Panc1 (cell line): ENCODE measurements around the gene RABL6. TPM values are rescaled to one million over a fixed set of nuclear protein-coding genes. Genes with fewer than 3 reads are reported as not detected.
"Not testable (repeated sequence)": the region's sequence is repeated elsewhere in the genome, so short reads cannot be mapped to it uniquely, and the experiment has no call there.

ENCODE experiments used
- ATAC-seq: fragments of 200-7000 bp; cut with Tn5 transposase; 2 replicates; pipeline ENCODE4 v1.9.1; 2020; ENCODE audit warnings: mild to moderate bottlenecking, moderate library complexity
- BruUV-seq: library from RNA; stranded (reverse); fragments of 400-500 nt; replicated peaks from 2 replicates; lab custom pipeline; 2021; lab: Mats Ljungman, UMichigan
- CTCF ChIA-PET: fragments of 300-600 bp; sonication (Branson Sonifier 250); formaldehyde crosslinking; loops from one replicate; lab custom pipeline; 2022; ENCODE audit warnings: antibody characterized with exemption; lab: Charles Lee
- POLR2A ChIA-PET: fragments of 300-600 bp; sonication (Branson Sonifier 250); formaldehyde crosslinking; loops from one replicate; lab custom pipeline; 2022; ENCODE audit warnings: antibody characterized with exemption; lab: Charles Lee
- DNase-seq: peaks from one replicate; pipeline ENCODE4 v3.0.0-alpha.2; 2010; ENCODE audit warnings: low read depth, low spot score
- H3K27ac ChIP-seq: 2 replicates; pipeline ENCODE4 v1.5.1; 2011; ENCODE audit warnings: mild to moderate bottlenecking, low read length, inconsistent platforms
- H3K27me3 ChIP-seq: fragments of 200-500 bp; sonication (Bioruptor generic); 2 replicates; pipeline ENCODE4 v1.6.0; 2014; ENCODE audit warnings: low read length, inconsistent platforms; ENCODE audit not compliant: control insufficient read depth, insufficient read depth
- H3K36me3 ChIP-seq: fragments of 200-500 bp; sonication (Bioruptor generic); 2 replicates; pipeline ENCODE4 v1.5.1; 2014; ENCODE audit warnings: inconsistent platforms, mild to moderate bottlenecking, low read length, moderate library complexity; ENCODE audit not compliant: control insufficient read depth, insufficient read depth
- H3K4me1 ChIP-seq: 2 replicates; pipeline ENCODE4 v1.5.1; 2011; ENCODE audit warnings: inconsistent platforms, mild to moderate bottlenecking, low read length, moderate library complexity; ENCODE audit not compliant: control insufficient read depth, insufficient read depth
- H3K4me3 ChIP-seq, 2 experiments: 2 replicates each; pipeline ENCODE4 v1.5.1; 2011 to 2012; ENCODE audit warnings: low read depth in 2 of 2, low read length in 2 of 2, mild to moderate bottlenecking in 2 of 2, inconsistent platforms in 1 of 2, moderate library complexity in 1 of 2
- H3K9me3 ChIP-seq: fragments of 200-500 bp; sonication (Bioruptor generic); 2 replicates; pipeline ENCODE4 v1.5.1; 2014; ENCODE audit warnings: low read depth, mild to moderate bottlenecking, inconsistent platforms, low read length, moderate library complexity; ENCODE audit not compliant: control insufficient read depth, insufficient read depth
- POLR2AphosphoS5 ChIP-seq: IDR thresholded peaks from 2 replicates; pipeline ENCODE4 v1.6.1; 2012; ENCODE audit warnings: mild to moderate bottlenecking, low read depth, low read length, moderate library complexity
- SIN3A ChIP-seq: IDR thresholded peaks from 2 replicates; pipeline ENCODE4 v1.6.1; 2012; ENCODE audit warnings: low read depth, mild to moderate bottlenecking, low read length, moderate library complexity, borderline replicate concordance; ENCODE audit not compliant: insufficient read depth
- TCF7L2 ChIP-seq: IDR thresholded peaks from 2 replicates; pipeline ENCODE4 v1.6.1; 2011; ENCODE audit warnings: mild to moderate bottlenecking, low read depth, low read length, inconsistent platforms
- in situ Hi-C: cut with HindIII; loops from 2 replicates; pipeline ENCODE4 v1.10.0; 2016; ENCODE audit warnings: low sequenced_read_pairs, low pct_unique_long_range_greater_than_20kb
- intact Hi-C: fragments of 100-400 bp; cut with micrococcal nuclease; formaldehyde crosslinking; loops from one replicate; pipeline ENCODE4 v1.10.0; 2022; ENCODE audit not compliant: unreplicated experiment
- total RNA-seq: library from RNA; stranded (reverse); gene quantifications from one replicate; pipeline ENCODE4 v1.2.1, GENCODE V29; 2021; ENCODE audit not compliant: unreplicated experiment
- TF ChIP-seq, protein P1 (sequence below): fragments of 450-650 bp; IDR thresholded peaks from 2 replicates; pipeline ENCODE4 v1.5.1; 2017; ENCODE audit warnings: mild to moderate bottlenecking
- TF ChIP-seq, protein P2 (sequence below), 2 experiments: IDR thresholded peaks; 2 replicates each; pipeline ENCODE4 v1.6.1; 2011 to 2012; ENCODE audit warnings: low read depth in 2 of 2, control low read depth in 1 of 2, low read length in 1 of 2, mild to moderate bottlenecking in 1 of 2, moderate library complexity in 1 of 2; ENCODE audit not compliant: insufficient read depth in 1 of 2

Gene RABL6
- total RNA-seq, 1 experiment from 2014 or later, result 106 TPM

DNA sequence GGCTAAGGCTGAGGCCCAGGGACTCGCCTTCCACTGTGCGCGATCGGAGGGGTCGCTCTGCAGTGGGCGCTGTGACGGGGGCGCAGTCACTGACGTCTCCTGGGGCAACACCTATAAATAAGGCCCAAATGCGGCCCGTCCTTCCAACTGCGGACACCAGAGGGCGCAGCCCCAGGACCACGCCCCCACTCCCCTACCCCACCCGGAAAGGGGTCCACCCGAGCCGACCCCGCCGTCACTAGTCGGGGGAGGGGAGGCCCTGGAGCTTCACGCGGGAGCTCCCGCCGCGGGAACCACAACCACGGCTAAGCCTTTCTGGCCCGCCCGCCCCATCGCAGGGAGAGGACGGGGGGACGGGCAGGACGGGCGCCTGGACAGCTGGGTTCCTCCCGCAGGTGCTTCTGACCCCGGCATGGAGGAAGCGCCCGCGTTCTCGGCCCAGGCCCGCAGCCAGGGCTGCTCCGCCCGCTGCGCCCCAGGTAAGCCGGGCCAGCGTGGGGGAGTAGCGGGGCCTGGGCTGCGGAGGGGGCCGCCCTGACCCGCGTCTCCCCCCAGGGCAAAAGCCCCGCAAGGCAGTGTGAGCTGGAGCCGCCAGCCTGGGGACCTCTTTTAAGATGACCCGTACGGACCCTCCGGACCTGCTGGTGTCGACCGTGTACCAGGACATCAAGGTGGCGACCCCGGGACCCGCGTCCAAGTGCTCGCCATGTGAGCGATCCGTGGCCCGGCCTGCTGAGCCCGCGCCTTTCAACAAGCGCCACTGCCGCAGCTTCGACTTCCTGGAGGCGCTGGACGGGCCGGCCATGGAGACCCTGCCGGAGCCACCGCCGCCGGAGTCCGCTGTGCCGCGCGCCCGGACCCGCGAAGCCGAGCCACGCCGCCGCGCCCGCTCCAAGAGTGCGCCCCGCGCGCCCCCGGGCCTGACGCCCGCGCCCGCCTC, 36.3 kb downstream of the RABL6 start:
- H3K9me3 ChIP-seq, H3K27me3 ChIP-seq, BruUV-seq, H3K36me3 ChIP-seq, H3K27ac ChIP-seq, DNase-seq, intact Hi-C loops, CTCF ChIA-PET, in situ Hi-C loops, H3K4me3 ChIP-seq, ATAC-seq, POLR2A ChIA-PET: not testable (repeated sequence)
- peaks cover 26% of the 10 kb centered on the region for H3K4me1 ChIP-seq
- TF ChIP-seq, protein P1, sequence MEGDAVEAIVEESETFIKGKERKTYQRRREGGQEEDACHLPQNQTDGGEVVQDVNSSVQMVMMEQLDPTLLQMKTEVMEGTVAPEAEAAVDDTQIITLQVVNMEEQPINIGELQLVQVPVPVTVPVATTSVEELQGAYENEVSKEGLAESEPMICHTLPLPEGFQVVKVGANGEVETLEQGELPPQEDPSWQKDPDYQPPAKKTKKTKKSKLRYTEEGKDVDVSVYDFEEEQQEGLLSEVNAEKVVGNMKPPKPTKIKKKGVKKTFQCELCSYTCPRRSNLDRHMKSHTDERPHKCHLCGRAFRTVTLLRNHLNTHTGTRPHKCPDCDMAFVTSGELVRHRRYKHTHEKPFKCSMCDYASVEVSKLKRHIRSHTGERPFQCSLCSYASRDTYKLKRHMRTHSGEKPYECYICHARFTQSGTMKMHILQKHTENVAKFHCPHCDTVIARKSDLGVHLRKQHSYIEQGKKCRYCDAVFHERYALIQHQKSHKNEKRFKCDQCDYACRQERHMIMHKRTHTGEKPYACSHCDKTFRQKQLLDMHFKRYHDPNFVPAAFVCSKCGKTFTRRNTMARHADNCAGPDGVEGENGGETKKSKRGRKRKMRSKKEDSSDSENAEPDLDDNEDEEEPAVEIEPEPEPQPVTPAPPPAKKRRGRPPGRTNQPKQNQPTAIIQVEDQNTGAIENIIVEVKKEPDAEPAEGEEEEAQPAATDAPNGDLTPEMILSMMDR, result peak; percentile 72

DNA sequence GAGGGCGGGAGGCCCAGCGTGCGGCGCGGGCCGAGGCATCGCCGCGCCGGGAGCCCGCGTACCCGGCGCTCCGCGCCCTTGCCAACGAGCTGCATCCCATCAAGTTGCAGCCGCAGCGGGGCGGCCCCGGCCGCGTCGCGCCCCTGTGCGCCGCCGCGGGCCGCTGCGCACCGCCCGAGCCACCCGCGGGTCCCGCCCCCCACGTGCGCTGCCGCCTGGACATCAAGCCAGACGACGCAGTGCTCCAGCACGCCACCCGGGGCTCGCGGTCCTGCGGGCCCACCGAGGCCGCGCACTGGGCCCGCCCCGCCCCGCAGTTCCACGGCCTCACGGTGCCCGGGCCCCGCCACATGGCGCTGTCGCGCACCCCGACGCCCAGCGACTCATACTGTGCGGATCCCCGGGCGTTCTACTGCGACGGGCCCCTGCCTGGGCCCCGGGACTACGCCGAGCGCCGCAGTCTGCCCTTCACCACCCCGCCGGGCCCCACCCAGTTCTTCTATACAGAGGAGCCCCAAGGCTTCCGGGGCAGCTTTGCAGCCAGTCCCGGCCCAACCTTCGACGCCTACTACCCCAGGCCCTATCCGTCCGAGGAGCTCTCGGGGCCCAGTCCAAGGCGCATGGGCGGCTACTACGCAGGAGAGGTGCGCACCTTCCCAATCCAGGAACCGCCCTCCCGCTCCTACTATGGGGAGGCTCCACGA, 37.2 kb downstream of the RABL6 start:
- peaks cover 17% of the 10 kb centered on the region for H3K4me1 ChIP-seq
- TF ChIP-seq, protein P1, result no peak
- TF ChIP-seq SIN3A (no peak), POLR2AphosphoS5 (no peak), TCF7L2 (no peak)
- TF ChIP-seq, protein P2, sequence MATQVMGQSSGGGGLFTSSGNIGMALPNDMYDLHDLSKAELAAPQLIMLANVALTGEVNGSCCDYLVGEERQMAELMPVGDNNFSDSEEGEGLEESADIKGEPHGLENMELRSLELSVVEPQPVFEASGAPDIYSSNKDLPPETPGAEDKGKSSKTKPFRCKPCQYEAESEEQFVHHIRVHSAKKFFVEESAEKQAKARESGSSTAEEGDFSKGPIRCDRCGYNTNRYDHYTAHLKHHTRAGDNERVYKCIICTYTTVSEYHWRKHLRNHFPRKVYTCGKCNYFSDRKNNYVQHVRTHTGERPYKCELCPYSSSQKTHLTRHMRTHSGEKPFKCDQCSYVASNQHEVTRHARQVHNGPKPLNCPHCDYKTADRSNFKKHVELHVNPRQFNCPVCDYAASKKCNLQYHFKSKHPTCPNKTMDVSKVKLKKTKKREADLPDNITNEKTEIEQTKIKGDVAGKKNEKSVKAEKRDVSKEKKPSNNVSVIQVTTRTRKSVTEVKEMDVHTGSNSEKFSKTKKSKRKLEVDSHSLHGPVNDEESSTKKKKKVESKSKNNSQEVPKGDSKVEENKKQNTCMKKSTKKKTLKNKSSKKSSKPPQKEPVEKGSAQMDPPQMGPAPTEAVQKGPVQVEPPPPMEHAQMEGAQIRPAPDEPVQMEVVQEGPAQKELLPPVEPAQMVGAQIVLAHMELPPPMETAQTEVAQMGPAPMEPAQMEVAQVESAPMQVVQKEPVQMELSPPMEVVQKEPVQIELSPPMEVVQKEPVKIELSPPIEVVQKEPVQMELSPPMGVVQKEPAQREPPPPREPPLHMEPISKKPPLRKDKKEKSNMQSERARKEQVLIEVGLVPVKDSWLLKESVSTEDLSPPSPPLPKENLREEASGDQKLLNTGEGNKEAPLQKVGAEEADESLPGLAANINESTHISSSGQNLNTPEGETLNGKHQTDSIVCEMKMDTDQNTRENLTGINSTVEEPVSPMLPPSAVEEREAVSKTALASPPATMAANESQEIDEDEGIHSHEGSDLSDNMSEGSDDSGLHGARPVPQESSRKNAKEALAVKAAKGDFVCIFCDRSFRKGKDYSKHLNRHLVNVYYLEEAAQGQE (IDR thresholded peaks at IDR 0.05; ENCODE audit: insufficient read depth in 1 of 2, low read depth in 2 of 2, low read length in 1 of 2), result no peak
- no peaks in the 10 kb centered on the region for H3K36me3 ChIP-seq
- intact Hi-C loops (no loop called here), in situ Hi-C loops (no loop called here)
- no peaks in the 10 kb centered on the region for H3K27me3 ChIP-seq
- ATAC-seq (no peak), DNase-seq (no peak)
- no TSS peak for BruUV-seq
- H3K4me3 ChIP-seq, result no peak overlapping the region
- ChIA-PET CTCF (no interaction called here), POLR2A (no interaction called here)
- H3K9me3 ChIP-seq, result no peaks in the 10 kb centered on the region
- no peak overlapping the region for H3K27ac ChIP-seq
